GM10248 (cell line): ENCODE results near the gene DLG2.

Source experiments
- CTCF ChIA-PET: fragments of 300-600 bp; sonication (Branson Sonifier 250); formaldehyde crosslinking; extraction: SDS; loops from one replicate; lab custom pipeline; 2021; ENCODE audit warnings: antibody characterized with exemption; lab: Yijun Ruan, JAX
- POLR2A ChIA-PET: fragments of 350-650 bp; sonication (Branson Sonifier 250); formaldehyde crosslinking; extraction: SDS; loops from one replicate; lab custom pipeline; 2020; ENCODE audit warnings: antibody characterized with exemption; lab: Yijun Ruan, JAX
- DNase-seq: peaks from one replicate; pipeline ENCODE4 v3.0.0; 2012; ENCODE audit errors: extremely low spot score
- CTCF ChIP-seq: IDR thresholded peaks from 2 replicates; pipeline ENCODE4 v1.5.1; 2012; ENCODE audit warnings: mild to moderate bottlenecking, low read depth; ENCODE audit errors: extremely low read depth, missing control alignments, control extremely low read depth

DLG2 gene

GRCh38 chr11:83778596-83778995 is 1848.5 kb downstream of the DLG2 start:
- CTCF ChIA-PET = interaction anchor here (1.0 to 2.1 kb wide), 3 partner anchors 8 to 19 kb away, joined by 3 to 5 read pairs (median 3); no protein-coding TSS in a partner anchor
- POLR2A ChIA-PET = no interaction called here
- TF ChIP-seq CTCF = no peak
- DNase-seq = no peak

GRCh38 chr11:83773950-83774880 is 1852.9 kb downstream of the DLG2 start:
- ChIA-PET POLR2A (no interaction called here), CTCF (interaction anchor here (1.2 to 1.3 kb wide), 2 partner anchors 10 to 17 kb away, joined by 3 read pairs; no protein-coding TSS in a partner anchor)
- TF ChIP-seq CTCF = no peak
- DNase-seq = no peak

GRCh38 chr11:83768489-83768888 is 1858.7 kb downstream of the DLG2 start:
- ChIA-PET CTCF (no interaction called here), POLR2A (no interaction called here)
- no peak for TF ChIP-seq CTCF
- no peak for DNase-seq

- TF ChIP-seq CTCF = no peak
- POLR2A ChIA-PET = no interaction called here
- CTCF ChIA-PET = no interaction called here
- no peak for DNase-seq
Measured at GRCh38 chr11:83766932-83767331, 1860.2 kb downstream of the DLG2 start.

GRCh38 chr11:83764643-83765042 is 1862.5 kb downstream of the DLG2 start:
- CTCF ChIA-PET = interaction anchor here (0.7 to 1.6 kb wide), 2 partner anchors 9 to 15 kb away, joined by 3 to 5 read pairs; no protein-coding TSS in a partner anchor
- no peak for TF ChIP-seq CTCF
- no peak for DNase-seq
- POLR2A ChIA-PET = no interaction called here

- TF ChIP-seq CTCF = no peak
- CTCF ChIA-PET = no interaction called here
- POLR2A ChIA-PET = no interaction called here
- no peak for DNase-seq
Measured at GRCh38 chr11:83760932-83761331, 1866.2 kb downstream of the DLG2 start.
